Anterior cingulate cortex (tissue), 58 donors: ENCODE results near the gene SELENOW.
"Not testable (repeated sequence)": the region's sequence is repeated elsewhere in the genome, so short reads cannot be mapped to it uniquely, and the experiment has no call there.

Source experiments
- DNase-seq, 58 donors: peaks; one replicate each; lab custom pipeline; 2025; lab: John Stamatoyannopoulos, UW

Gene SELENOW

DNA sequence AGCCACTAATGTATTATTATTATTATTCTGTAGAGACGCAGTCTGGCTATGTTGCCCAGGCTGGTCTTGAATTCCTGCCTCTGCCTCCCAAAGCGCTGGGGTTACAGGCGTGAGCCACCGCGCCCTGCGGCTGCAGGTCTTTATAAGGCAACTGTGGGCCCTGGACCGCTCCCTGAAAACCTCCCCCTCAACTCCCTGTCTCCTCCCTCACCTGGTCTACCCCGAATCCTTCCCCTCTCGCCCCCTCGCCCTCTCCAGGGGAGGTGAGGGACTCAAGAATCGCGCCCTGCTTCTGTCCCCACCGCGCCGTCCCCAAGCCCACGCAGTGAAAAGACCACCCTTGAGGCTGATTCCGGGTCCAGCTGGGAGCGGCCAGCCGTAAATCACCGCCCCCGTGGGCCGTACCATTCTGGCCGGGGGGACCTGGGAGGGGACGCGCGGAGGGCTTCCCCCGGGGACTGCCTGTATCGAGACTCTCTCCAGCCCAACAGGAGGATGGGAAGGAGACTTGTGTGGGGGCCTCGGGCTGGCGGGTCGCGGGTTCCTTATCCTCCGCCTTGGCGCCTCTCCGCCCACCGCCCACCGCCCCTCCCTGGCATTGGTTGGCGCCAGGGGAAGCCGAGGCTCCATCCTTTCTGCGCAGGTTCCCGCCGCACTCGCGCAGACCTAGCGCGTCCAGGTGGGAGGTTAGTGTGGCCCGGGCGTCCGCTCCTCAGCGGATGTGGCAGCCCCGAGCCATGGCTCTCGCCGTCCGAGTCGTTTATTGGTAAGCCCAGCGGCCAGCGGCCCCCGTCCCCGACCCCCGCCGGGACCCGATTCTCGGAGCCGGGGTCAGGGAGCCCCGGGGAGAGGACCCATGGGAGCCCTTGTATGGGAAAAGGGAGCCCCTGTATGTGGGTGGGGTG lies at the start of gene SELENOW:
SELENOW (plus strand) TSS at position 655 of the 905 bp plus-strand sequence; CDS start at position 738, 83 bp downstream.
- peak in 57 of 58 donors; percentile 50 to 93 (median 83) for DNase-seq

DNA sequence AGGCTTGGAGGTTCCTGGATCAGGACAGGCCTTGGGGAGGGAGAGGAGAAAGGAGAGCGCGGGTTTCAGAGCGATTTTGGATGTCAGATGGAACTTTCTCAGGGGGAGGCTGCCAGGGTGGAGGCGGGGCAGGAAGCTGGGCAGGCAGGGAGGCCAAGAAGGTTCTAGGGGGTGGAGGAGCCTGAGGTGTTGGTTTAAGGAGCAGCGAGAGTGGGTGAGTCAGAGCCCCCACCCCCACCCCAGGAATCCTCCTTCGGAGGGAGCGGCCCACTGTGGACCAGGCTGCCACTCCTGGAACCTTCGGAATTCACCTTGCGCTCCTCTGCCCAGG lies 49.1 kb upstream of the SELENOW start:
- no peak for DNase-seq

DNA sequence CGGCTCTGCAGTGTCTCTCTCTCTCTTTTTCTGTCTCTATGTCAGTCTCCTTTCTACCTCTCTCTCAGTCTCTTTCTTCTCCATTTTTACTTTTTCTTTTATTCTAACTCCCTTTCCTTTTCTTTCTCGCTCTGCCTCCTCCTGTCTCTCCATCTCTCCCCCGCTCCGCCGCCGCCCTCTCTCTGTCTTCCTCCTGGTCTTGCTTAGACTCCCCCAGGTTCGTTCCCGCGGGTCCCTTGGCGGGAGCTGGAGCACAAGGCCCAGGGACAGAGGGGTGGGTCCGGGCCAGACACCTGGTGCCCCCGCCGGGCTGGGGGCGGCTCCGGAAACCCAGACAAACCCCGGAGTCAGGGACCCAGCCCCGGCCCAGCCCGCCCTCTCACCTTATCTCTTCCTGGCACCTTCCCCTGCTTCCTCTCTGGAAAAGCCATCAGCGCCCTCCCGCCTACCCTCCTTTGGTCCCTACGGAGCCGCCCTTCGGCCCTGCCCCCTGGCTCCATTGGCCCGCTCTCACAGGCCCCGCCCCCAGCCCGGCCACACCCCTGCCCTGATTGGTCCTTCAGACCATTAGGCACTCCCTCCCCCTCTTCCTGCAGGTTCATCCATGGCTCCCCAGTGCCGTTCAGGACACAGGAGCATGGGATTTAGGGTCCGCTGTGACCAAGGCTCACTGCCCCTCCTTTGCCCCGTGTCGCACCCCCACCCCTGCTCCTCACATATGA lies 48.5 kb upstream of the SELENOW start:
- DNase-seq: peak in 23 of 58 donors; percentile 2 to 65 (median 22)

DNA sequence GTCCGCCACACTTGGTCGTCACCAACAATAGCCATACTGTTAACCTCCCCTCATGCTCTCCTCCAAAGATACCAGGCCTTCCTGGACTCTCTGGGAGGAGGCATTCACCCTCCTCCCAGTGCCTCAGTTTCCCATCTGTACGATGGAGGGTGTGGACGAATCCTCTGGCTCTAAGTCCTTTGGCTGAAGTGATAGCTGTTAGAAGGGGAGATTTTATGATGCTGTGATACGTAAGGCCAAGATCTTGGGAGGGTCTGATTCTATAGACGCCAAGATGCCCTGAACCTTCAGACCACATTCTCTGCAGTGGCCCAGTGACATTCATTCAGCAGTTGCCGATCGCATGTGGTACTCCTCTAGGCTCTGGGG lies 48.0 kb upstream of the SELENOW start:
- no peak for DNase-seq

DNA sequence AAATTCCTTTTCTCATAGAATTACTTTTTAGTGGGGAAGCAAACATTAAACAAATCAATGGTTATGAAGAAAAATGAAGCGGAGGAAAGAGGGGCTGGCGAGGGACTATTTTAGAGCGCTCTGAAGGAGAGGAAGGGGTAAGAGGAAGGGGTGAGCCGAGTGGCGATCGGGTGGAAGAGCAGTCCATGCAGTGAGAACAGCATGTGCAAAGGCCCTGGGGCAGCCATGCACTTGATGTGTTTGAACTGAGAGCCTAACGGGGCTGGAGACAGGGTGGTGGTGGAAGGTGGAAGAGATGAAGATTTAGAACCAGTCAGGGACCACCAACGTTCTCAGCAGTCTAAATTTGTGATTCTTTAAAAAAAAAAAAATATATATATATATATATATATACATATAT lies 47.6 kb upstream of the SELENOW start:
- no peak for DNase-seq

DNA sequence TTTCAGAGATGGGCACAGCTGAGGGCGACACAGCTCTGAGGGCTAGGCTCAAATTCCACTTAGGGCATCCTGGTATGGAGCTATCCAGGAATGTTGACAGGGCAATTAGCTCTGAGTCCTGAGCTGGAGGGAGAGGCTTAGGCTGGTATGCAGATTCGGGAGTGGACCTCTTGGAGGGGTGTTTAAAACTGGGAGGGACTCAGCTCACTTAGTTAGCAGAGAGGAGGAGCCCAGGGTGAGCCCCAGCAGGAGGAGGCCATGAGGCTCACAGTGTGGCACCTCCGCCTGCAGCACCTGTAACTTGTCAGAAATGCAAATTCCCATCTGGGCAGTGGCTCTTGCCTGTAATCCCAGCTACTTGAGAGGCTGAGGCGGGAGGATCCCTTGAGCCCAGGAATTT lies 43.4 kb upstream of the SELENOW start:
- DNase-seq: no peak

DNA sequence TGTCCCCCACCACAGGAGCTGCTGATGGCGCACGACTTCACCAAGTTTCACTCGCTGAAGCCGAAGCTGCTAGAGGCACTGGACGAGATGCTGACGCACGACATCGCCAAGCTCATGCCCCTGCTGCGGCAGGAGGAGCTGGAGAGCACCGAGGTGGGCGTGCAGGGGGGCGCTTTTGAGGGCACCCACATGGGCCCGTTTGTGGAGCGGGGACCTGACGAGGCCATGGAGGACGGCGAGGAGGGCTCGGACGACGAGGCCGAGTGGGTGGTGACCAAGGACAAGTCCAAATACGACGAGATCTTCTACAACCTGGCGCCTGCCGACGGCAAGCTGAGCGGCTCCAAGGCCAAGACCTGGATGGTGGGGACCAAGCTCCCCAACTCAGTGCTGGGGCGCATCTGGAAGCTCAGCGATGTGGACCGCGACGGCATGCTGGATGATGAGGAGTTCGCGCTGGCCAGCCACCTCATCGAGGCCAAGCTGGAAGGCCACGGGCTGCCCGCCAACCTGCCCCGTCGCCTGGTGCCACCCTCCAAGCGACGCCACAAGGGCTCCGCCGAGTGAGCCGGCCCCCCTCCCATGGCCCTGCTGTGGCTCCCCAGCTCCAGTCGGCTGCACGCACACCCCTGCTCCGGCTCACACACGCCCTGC lies 37.5 kb upstream of the SELENOW start:
- no peak for DNase-seq

DNA sequence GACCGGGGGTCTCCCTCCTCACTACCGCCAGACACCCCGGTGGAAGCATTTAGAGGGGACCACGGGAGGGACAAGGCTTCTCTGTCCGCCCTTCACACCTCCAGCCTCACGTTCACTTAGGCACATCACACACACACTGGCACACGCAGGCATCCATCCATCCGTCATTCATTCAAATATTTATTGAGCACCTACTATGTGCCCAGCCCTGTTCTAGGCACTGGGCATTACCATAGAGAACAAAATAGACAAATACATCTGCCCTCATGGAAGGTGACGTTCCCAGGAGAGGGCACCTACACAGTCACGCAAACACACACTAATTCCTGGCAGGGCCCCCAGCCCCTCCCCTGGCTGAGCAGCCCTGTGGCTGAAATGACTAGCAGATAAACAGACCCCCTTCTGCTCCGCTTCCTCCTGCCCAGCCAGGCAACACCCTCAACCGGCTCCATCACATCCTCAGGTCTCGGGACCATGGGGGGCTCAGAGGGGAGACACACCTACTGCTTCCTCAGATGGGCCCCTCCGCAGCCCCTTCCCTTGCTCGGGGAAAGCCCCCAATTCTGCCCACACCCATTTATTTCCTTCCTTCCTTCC lies 36.9 kb upstream of the SELENOW start:
- DNase-seq: no peak

DNA sequence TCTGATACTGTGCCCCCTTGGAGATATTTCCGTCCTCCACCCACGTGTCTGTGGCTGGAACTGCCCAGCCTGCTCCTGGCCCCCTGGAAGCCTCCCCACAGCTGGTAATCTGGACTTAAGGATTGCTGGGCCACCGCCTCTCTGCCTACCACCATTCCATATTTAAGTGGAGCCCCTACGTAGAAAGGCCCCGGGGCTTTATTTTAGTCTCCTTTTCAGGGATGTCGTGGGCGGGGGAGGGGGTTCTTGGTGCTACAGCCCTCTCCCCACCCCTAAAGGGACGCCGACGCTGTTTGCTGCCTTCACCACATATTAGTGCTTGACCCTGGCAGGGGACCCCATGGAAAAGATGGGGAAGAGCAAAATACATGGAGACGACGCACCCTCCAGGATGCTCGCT lies 35.9 kb upstream of the SELENOW start:
- no peak for DNase-seq

DNA sequence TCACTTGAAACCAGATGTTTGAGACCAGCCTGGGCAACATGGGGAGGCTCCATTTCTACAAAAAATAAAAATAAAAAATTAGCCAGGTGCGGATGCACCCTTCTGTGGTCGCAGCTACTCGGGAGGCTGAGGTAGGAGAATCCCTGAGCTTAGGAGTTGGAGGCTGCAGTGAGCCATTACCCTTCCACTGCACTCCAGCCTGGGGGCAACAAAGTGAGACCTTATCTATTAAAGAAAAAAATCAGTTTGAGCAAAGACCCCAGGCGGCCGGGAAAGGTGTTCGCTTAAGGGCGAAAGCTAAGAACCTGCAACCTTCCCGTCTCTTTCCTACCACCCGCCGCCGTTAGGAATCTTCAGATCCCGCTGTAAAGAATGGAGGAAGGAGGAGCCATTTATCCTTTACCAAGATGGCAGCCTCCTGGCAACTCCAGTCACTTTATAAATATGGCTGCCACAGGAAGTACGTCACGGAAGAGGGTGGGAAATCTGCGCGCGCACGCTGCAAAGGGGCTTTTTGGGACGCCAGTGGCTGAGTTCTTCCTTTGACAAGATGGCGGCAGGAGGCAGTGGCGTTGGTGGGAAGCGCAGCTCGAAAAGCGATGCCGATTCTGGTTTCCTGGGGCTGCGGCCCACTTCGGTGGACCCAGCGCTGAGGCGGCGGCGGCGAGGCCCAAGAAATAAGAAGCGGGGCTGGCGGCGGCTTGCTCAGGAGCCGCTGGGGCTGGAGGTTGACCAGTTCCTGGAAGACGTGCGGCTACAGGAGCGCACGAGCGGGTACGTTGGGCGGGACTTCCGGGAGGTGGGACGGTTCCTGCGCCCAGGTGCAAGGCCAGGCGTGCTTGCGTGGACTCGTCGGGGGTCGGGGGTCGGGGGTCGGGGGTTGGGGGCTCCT lies 33.2 kb upstream of the SELENOW start, which contains the start of gene NOP53:
NOP53 (plus strand) TSS at position 537 of the 892 bp plus-strand sequence; CDS start at position 551, 14 bp downstream.
- peak; percentile 73 to 99 (median 94) for DNase-seq

DNA sequence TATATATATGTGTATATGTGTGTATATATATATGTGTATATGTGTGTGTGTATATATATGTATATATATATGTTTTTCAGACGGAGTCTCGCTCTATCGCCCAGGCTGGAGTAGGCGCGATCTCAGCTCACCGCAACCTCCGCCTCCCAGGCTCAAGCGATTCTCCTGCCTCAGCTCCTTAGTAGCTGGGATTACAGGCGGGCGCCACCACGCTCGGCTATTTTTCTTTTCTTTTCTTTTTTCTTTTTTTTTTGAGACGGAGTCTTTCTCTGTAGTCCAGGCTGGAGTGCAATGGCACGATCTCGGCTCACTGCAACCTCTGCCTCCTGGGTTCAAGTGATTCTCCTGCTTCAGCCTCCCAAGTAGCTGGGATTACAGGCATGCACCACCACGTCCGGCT lies 32.4 kb upstream of the SELENOW start:
- DNase-seq: not testable (repeated sequence)

DNA sequence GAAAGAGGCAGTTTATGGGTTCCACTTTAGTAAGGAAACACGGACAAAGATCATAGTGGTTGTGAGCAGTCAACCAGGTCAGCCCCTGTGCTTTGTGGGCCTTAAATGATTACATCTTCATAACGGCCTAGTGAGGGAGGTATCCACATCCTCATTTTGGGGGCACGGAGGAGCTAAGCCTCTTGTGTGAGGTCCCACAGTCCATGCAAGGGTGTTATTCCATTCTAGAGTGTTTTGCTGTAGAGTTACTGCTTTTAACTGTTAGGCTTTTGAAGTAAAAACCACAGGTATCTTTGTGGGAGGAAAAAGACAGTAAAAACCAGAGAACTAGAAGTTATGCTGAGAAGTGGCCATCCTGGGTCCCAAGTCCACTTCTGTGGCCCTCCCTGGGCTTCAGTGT lies 29.2 kb upstream of the SELENOW start:
- DNase-seq: no peak

DNA sequence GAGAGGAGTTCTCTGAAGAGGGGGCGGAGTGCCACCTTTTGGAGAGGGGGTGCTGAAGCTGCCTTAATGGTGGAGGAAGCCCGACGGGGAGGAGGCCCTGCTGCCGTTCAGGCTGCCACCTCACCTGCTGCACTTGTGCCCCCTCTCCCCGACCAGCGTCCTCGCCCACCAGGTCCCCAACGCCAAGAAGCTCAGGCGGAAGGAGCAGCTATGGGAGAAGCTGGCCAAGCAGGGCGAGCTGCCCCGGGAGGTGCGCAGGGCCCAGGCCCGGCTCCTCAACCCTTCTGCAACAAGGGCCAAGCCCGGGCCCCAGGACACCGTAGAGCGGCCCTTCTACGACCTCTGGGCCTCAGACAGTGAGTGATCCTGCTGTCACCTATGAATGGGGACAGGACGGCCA lies 27.8 kb upstream of the SELENOW start:
- no peak for DNase-seq

DNA sequence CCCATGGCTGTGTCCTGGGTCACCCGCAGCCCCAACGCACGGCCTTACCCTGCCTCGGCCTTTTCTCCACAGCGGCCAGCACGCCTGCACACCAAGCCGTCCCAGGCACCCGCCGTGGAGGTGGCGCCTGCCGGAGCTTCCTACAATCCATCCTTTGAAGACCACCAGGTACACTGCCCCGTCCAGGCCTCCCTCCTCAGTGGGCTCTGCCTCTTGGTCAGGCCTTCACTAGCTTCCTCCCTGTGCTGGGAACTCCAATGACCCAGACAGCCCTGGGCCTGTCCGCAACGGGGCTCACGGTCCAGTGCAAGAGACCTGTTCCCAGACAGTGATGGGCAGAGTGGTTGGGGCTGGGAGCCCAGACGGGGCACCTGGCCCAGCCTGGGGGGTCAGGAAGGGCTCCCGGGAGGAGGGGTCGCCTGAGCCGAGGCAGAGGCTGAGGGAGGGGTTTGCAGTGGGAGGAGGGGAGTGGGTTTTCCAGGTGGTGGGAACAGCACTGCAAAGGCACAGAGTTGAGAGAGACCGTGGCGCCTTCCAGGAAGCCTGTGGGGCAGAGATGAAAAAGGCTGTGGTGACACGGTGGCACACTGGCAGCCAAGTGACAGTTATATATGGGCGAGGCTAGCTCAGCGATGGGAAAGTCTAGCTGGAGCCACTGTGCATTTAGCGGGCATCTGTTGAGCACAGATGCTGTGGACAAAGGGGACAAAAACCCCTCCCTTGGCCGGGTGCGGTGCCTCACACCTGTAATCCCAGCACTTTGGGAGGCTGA lies 25.9 kb upstream of the SELENOW start:
- DNase-seq: no peak

DNA sequence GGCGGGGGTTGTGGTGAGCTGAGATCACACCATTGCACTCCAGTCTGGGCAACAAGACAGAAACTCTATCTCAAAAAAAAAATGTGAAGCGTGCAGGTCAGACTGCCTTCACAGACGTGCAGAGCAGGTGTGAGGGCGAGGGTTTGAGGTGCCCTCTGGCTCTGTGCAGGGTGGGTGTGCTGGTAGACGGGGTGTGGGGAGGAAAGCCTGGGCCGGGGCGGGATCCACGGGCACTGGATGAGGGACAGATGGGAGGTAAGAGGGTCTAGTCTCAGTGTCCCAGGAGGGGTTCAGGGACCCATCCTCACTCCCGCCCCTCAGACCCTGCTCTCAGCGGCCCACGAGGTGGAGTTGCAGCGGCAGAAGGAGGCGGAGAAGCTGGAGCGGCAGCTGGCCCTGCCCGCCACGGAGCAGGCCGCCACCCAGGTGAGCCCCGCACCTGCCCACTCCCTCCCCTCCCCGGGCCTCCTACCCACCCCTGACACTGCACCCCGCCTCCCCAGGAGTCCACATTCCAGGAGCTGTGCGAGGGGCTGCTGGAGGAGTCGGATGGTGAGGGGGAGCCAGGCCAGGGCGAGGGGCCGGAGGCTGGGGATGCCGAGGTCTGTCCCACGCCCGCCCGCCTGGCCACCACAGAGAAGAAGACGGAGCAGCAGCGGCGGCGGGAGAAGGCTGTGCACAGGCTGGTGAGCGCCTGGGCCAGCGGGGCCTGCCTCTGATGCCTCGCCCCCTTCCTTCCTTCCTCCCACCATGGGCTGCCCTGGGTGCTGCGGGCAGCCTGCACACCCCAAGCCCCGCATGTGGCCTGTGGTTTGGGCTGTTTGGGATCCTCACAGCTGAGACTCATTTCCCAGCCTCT lies 24.1 kb upstream of the SELENOW start:
- DNase-seq: no peak

DNA sequence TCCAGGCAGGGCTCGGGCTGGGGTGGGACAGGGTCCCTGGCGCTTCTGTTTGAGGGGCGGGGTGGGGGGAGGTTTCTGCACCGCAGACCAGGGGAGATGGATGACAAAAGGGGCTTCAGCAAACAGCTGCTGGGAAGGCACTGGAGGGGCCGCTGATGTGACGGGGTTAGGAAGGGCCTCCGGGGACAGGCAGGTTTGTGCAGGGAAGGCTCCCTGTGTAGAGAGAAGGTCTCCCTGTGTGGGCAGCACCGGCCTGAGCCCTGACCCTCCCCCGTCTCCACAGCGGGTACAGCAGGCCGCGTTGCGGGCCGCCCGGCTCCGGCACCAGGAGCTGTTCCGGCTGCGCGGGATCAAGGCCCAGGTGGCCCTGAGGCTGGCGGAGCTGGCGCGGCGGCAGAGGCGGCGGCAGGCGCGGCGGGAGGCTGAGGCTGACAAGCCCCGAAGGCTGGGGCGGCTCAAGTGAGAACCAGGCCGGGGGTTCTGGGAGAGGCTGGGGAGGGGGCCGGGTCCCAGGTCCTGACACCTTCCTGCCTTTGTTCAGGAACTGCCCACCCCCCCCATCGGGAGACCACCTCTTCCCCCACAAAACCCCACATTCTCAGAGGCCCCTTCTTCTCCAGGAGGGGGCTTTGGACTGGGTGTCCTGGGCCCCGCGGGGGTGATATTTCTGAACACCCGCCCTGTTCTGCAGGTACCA lies 23.3 kb upstream of the SELENOW start:
- no peak for DNase-seq
